Right renal pelvis (tissue), 4 donors: Measurements from ENCODE around the gene POU3F1. TPM values are rescaled to one million over a fixed set of nuclear protein-coding genes. Genes with fewer than 3 reads are reported as not detected.
A peak's percentile ranks its signal among the peaks of the same experiment; 100 is the strongest.

Experiments used
- DNase-seq, 4 donors: peaks; one replicate each; pipeline ENCODE4 v3.0.0-alpha.2; 2013; ENCODE audit warnings: low read depth in 4 of 4, low spot score in 3 of 4, missing footprints in 1 of 4
- polyA plus RNA-seq, 4 donors: library from polyadenylated mRNA; unstranded; fragments of 120-200 nt; gene quantifications; one replicate each; pipeline ENCODE4 v1.2.1, GENCODE V29; 2013; ENCODE audit not compliant: insufficient read length in 4 of 4

POU3F1 gene
- 1 to 10 TPM in 2 of 4 donors, under 1 TPM in 2; 0.53 to 1.2 (median 1.0) TPM for polyA plus RNA-seq

DNA sequence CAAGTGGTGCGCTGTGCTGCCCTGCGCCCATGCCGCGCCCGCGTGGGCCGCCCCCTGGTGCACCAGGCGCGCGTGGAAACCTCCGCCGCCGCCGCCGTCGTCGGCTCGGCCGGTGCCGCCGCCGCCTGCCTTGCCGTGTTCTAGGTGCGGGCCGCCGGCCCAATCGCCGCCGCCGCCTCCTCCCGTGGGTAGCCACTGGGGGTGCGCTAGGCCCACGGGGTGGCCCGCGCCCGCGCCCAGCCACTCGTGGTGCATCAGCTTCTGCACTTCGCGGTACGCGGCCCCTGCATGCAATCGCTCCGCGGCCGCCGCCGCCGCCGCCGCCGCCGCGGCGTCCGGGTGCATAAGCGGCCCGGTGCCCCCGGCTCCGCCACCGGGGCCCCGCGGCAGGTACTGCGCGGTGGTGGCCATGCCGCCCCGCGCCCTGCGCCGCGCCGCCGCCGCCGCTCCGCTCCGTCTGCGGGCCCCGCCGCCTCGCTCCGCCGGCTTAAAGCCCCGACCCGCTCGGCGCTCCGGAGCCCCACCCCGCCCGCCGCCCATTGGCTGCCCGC, at the start of gene POU3F1:
Gene POU3F1, minus strand, starts transcription at position 461 of the 551 bp plus-strand sequence. Its CDS starts 50 bp downstream, at position 411.
- DNase-seq, result no peak

DNA sequence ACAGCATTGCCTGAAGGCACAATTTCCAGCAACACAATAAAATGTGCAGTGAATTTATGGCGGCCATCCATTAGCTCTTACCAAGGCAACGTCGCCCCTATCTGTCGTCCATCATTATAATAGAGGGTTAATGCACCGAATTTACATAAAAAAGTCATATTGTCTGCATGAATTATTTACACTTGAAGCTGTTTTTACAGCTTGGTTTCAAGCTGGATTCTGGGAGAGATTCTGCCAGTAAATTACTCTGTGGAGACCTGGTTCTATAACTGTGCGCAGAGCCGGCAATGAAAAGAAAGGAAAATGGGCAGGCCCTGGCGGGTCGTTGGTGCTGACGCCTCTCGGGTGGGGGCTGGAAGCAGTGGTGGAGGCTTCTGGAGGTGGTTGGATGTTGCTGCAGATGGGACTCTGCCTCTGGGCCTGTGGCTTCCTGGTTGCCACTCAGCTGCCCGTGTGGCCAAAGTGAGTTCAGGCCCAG, 48.9 kb upstream of the POU3F1 start:
- no peak for DNase-seq

DNA sequence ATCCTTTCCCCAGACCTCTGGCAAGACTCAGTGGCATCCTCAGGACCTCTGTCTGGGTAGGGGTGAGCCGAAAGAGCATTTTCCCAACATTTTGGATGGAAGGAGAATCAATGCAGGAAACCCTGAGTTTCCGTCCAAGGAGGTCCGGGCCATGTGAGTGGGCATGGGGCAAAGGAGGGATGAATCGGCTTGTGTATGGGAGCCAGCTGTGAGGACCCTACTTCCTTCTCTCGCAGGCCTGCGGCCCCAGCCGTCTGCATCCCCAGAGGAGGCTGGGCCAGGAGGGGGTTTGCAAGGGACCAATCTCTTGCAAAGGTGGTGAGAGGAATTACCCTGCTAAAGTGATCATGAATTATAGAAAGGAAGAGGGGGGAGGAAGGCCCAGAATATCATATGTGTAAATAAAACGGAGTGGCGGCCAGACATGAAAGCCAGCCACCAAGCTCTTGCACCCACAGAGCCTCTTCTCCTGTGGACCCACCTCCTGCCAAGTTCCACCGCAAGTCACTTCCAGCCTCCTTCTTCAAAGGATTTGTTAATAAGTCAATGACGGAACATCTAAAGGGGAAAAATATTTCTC, 48.2 kb upstream of the POU3F1 start:
- no peak for DNase-seq

DNA sequence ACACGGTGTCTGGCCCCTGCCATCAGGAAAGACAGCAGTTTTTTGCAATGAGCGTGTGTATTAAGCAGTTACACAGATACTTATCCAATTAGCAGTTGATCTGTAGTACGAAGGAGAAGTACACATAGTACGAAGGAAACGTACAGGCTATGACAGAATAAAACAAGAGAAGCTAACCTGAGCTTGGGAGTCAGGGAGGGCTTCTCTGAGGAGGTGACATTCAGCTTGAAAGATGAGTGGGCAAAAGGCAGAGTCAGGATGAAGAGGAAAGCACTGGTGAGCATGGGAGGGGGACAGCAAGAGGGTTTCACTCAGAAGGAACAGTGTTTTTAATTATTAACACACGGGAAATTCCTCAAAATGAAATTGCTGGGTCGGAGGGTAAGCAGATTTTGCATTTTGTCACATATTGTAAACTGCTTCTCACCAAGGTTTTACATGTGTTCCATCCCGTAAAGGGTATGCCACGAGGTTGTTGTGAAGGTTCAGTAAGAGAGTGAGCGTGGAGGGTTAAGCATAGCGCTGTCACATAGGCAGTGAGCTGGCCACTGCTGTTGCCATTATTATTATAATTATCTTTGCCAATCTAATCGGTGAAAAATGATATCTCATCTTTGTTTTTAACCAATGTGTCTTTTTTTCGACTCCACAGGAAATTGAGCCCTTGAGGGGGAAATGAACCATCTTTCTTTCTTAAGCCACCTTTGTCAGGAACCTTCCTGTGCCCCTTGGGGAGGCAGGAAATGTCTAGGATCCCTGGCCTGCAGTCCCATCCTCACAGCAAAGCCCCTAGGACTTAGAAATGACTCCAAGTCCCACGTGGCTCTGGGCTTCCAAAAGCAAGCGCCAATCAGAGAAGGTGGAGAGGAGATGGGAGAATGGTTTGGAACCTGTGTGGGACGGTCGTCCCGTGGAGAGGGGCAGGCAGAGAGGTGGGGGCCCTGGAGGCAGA, 47.3 kb upstream of the POU3F1 start:
- no peak for DNase-seq

DNA sequence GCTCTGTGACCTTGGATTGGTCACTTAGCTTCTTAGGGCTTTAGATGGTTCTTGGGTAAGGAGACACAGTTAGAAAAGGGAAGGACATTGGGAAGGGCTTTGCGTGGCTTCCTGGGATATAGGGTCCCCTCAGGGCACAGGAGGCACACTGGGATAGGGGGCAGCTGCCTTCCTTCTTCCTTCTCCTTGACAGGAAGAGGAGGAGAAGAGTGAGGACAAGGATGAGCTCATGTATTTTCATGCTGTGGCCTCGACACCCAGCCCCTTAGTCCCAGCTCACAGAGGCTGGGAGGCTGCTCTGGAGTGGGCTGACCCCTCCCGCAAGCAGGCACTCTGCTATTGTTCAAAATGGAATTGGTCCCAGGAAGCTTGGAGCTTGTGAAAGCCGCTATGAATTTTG, 45.7 kb upstream of the POU3F1 start:
- DNase-seq, result no peak

DNA sequence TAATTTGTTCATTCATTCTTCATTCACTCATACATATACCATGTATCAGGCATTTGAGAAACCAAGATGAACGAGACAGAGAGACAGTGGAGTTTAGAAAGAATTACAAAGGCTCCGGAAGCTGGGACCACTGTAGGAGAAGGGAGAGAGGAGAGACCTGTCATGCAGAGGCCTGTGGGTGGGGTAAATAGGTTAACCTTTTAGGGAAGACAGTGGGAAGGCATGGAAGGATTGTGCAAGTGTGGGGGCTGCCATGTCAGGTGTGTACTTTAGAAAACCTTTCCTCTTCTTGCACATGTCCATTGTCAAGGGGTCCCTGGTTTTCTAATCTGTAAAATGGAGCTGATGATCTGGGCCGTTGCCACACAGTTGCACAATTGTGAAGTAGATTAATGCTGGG, 44.2 kb upstream of the POU3F1 start:
- DNase-seq, result no peak

DNA sequence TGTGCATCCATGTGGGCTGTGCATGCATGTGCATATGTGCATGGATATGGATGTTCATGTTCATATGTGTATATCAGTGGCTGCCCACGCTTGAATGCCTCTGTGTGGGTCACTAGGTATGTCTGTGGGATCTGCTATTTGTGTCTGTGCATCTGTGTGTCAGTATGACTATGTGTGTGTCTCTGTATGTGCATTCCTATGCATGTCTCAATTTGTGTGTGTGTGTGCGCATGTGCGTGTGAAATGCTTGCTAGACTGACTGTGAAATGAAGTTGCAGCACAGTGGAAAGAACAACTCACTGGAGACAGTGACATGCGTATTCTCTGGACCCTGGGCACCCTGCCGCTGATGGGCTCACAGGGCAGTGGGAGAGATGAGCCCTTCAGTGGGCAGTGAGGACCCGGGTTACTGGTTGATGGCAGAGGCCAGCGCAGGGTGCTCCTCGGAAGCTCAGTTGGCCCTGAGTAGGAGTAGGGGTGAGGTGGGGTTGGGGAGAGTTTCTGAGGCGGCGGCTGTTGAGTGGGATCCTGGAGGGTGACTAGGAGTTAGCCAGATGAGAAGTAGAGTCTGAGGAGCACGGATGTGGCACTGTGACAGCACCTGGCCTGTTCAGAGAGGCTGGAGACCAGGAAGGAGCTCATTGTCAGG, 43.2 kb upstream of the POU3F1 start:
- no peak for DNase-seq

DNA sequence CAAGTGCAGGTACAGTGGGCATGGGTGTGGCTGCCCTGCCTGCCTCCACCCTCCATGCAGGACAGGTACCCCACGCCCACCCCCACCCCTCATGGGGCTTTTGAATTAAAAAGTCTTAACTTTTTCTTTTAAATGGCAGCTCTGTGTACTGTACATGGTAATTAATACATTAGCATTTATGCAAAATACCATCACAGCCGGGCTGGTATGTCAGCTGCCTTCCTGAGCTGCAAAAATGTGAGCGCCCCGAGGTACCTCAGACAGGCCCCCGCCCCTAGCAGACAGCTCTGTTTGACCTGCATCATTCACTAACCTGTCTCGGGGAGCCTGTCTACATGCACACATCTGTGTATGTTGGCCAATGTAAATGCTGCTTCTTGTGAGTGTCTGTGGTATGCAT, 42.2 kb upstream of the POU3F1 start:
- no peak for DNase-seq

DNA sequence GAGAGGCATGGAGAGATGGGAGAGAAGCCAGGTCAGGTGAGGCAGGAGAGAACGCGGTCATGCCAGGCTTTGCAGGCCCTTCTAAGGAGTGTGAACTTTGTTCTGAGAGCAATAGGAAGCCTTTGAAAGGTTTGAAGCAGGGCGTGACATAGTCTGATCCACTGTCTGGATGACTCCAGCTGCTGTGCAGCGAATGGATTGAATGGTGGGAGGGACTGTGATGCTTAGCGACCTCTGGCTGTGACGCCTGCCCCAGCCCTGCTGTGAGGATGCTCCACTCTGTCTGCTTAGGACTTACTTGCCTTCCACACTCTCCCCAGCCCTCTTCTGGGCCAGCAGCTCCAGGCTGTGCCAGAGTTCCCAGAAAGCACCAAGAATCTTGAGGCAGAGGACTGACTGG, 41.8 kb upstream of the POU3F1 start:
- no peak for DNase-seq

DNA sequence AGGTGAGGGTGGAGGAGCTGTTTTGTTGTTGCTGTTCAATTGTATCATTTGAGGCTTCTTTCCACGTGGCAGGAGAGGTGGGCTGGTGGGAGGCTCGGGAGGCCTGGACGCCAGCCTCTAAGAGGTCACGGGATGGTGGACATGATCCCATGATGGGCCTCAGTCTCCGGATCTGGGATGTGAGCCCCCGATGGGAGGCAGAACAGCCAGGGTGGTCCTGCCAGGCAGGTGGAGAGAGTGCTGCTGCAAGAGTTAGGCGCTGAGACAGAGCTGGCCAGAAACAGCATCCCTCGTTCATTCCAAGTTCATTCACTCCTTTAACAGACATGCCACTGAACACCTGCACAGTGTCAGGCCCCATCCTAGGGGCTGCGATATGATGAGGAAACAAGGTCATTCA, 41.1 kb upstream of the POU3F1 start:
- DNase-seq, result no peak

DNA sequence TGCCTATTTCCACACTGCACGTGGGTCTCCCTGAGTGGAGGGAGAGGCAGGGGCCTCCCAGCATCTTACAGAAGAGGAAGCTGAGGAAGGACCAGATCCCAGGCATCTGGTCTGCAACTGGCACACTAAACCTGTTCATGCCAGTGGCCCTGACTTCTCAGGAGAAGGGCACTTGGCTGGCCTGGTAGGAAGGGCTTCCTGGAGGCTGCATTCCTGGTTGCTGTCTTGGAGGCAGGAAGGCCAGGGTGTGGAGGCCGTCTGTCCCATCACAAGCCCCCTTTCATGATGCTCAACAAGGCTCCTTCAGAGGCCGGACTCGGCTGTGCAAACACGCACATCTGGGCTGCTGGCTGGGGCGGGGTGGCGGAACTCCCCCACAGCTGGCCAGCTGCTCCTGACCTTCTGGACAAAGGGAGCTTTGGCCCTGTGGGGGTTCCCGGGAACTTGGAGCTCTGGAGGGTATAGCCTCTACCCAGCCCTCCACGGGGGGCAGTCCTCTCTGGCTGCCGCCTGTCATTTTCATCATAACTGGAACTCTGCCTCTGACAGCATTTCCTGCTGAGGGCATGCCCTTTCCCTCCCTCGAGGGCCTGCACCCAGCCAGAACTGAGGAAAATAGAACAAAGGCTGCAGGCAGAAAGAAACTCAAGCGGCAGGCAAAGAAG, 39.2 kb upstream of the POU3F1 start:
- DNase-seq, result no peak

DNA sequence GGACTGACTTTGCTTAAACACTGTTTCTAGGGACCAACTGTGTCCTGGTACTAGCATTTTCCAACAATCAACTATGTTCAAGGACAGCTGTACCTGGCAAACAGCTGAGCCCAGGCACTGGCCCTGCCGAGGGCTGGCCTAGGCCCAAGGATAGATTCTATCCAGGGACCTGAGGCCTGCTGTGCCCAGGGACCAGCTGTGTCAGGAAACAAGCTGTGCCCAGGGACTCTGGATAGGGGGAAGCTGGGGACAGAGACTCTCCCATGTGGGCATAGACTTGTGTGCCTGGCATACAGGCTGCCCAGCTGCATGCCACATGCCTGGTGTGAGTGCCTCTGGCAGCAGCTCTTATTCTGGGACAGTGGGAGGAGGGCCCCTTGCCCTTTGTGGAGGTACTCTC, 38.1 kb upstream of the POU3F1 start:
- no peak for DNase-seq

DNA sequence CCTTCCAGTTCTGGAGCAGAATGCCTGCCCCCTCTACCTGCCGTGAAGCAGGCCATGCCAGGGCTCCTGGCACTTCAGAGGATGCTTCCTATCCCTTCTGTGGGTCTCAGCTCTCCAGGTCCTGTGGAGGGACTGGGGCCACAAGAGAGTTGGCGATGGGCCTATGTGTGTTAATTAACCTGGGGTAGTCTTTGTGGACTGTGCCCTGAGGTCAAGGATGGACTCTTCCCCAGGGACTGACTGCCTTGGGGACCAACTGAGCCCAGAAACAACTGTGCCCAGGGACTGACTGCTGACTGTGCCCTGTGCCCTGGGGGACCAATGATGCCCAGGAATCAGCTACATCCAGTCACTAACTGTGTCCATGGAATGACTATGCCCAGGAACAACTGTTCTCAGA, 37.5 kb upstream of the POU3F1 start:
- no peak for DNase-seq

DNA sequence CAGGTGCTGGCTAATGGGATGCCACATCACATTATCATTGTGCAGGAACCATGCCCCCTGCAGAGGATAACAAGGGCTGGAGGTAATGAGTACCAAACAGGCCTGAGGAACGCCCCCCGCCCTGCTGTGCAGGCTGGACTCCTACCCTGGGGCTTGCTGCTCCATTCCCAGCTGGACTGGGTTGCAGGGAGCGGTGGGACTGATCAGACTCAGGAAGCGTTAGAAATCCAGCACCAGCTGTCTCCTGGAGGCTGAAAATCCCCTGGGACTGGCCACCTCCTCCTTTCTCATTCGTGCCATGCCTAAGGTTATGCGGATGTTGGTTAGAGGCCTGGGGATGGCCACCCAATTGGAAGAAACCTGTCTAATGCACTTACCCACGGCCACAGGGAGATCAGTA, 36.9 kb upstream of the POU3F1 start:
- DNase-seq, result no peak

DNA sequence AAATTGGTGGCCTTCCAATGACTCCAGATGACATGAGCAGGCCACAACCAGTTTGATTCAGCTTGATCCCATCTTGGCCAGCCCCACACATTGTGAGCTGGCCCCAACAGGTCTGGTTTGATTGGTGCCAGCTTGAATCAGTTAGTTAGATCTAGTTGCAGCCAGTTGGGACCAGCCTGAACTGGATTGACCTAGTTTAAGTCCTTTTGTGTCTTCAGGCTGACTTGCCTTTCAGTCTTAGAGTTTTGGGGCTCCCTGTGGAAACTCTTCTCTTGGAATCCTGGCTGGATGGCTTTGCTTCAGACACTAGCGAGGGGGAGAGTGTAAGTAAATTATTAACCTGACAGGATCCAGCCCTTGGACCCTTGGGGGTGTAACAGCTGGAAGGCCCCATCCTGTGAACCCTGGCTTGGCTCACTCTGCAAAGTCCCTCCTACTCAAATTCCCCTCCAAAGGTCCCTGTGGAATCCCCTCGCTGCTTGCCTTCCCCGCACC, 36.2 kb upstream of the POU3F1 start:
- DNase-seq, result no peak

DNA sequence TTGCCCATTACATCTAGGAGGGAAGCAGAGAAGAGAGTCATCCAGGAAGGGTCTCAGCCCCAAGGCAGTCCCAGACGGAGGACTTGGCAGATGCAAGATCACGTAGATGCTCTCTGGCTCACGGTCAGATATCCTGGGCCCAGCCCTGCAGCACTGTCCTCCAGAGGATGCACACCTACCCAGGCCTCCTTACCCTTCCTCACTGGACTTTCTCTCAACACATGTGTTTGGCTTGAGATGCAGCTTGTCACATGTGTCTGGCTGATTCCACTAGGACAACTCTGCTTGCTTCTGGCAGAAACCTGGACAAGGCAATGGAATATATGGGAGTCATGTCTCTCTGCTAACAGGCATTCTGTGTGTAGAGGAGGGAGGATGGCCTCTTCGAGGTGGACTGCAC, 32.4 kb upstream of the POU3F1 start:
- no peak for DNase-seq

DNA sequence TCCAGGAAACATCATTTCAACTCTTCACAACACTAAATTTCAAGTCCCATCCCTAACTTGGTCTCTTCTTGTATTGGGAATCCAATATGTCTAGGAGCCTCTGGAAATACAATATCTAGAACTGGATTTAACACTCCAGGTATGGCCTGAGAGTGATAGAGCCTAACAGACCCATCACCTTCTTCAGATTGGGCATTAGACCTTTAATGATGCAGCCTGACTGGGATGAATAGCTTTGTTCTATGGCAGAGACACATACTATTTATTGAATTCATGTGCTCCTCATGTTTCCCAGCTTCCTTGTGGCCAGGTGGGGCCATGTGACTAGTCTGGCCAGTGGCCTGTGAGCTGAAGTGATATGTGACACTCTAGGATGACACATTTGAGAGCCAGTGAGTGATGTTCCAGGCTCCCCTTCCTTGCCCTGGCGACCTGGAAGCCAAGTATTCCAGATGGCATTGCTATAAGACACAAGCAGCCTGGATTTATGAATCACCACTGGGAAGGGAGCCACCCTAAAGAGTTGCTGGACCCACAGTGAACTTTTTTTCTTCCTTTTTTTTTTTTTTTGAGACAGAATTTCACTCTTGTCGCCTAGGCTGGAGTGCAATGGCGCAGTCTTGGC, 31.0 kb upstream of the POU3F1 start:
- DNase-seq, result no peak

DNA sequence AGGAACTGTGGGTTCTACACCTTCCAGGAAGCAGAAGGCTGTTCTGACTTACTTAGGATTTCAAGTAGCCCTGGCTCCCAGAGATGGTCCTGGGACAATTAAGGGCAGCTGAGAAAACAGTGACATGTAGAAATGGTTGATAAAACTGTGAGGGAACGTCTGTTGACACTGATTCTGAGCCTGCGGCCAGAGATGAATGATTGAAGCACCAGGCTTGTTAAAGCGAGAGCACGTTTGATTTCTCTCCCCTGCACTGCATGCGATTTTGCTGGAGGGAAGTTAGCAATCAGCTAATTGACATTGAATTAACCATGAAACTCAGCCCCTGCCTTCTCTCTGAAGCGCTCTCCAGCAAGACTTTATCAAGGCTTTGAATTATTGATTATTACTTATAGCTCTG, 29.9 kb upstream of the POU3F1 start:
- DNase-seq, result no peak

DNA sequence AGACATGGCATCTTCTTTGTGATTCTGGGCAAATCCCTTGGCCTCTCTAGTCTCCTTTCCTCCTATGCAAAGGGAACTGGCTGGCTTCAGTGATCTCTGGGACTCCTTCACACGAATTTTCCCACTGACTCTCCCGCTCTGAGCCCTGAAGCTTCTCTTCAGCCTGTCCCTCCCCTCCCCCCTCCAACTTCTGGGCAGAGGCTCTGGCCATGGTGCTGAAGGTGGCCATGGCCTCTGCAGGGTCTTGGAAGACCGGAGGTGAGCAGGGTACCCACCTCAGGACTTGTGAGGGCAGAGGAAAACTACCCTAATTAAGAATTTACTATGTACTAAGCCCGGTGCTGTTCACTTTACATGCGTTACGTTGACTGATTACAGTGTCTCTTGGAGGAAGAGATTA, 29.4 kb upstream of the POU3F1 start:
- DNase-seq, result peak in 3 of 4 donors; percentile 46 to 69 (median 60)

DNA sequence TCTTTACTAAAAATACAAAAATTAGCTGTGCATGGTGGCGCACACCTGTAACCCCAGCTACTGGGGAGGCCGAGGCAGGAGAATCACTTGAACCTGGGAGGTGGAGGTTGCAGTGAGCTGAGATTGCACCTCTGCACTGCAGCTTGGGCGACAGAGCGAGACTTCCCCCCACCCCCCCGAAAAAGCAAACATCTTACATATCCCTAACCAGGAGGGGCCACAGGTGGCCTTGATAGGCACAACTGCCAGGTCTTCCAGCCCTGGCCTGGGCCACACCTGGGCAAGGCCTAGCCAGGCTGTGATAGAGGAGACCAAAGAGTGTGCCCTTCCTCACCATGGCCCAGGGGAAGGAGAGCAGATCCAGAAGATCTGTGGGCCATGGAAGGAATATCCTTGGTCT, 28.6 kb upstream of the POU3F1 start:
- DNase-seq, result no peak
